ACC112 (cell line): ENCODE data around the gene BRCA1.
A peak's percentile ranks its signal among the peaks of the same experiment; 100 is the strongest.

Experiments
- H2AFZ ChIP-seq: fragments of 200-600 bp; sonication (generic); one replicate; pipeline ENCODE4 v1.6.0; 2017; ENCODE audit warnings: antibody characterized with exemption, low read length; ENCODE audit not compliant: unreplicated experiment
- H3K27ac ChIP-seq: fragments of 200-600 bp; sonication (generic); 2 replicates; pipeline ENCODE4 v1.5.1; 2014; ENCODE audit warnings: low read depth, mild to moderate bottlenecking, antibody characterized with exemption, low read length, moderate library complexity
- H3K27me3 ChIP-seq: fragments of 200-600 bp; sonication (generic); 2 replicates; pipeline ENCODE4 v1.6.1; 2014; ENCODE audit warnings: mild to moderate bottlenecking, antibody characterized with exemption, low read length, moderate library complexity, mixed read lengths; ENCODE audit not compliant: insufficient read depth
- H3K36me3 ChIP-seq: fragments of 200-600 bp; sonication (generic); 2 replicates; pipeline ENCODE4 v1.6.1; 2016; ENCODE audit warnings: mild to moderate bottlenecking, antibody characterized with exemption, low read length, moderate library complexity, mixed read lengths; ENCODE audit not compliant: insufficient read depth
- H3K4me1 ChIP-seq: fragments of 200-600 bp; sonication (generic); one replicate; pipeline ENCODE4 v1.6.1; 2016; ENCODE audit warnings: low read length, mixed read lengths; ENCODE audit not compliant: insufficient read depth, unreplicated experiment, control insufficient read depth
- H3K4me3 ChIP-seq: fragments of 200-600 bp; sonication (generic); 2 replicates; pipeline ENCODE4 v1.5.1; 2014; ENCODE audit warnings: mild to moderate bottlenecking, low read depth, low read length
- H3K79me2 ChIP-seq: fragments of 200-600 bp; sonication (generic); one replicate; pipeline ENCODE4 v1.6.0; 2016; ENCODE audit warnings: low read length; ENCODE audit not compliant: control insufficient read depth, unreplicated experiment, insufficient read depth

BRCA1 gene

DNA sequence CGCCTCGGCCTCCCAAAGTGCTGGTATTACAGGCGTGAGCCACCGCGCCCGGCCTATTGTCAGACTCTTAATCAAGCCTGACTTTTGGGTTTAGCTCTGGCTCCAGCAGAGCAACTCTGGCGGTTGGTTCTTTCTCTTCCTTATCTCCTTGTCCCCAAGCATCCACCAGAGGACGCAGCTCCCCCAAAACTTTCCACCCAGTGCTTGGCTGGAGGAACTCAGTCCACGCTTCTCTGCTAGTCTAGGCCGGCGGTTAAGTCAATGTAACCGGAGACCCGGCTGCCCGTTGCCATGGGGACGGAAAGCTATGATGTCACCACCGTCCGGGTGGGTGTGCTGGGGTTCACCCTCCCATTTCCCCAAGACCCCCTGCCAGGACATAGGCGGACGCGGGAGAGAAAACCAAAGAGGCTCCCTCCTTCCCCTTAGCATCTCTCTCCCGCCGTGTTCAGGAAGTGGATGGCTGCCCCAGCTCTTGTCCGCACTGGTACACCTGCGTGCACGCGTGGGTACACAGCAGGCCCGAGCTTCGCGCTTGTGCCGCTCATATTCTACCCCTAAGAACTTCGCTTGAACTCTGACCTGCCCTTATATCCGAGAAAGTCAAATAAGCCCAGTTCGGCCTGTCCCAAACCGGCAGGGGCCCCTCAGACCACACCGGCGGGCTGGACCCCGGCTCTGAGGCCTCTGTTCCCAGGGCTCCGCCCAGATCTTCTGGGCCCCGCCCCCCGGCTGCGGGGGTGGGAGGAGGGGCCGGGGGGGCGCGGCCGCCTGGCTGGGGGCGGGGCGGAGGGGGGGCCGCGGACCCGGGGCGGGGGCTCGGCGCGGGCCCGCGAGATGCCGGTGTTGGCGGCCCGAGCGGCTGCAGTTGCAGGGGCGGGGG, 100.5 kb downstream of the BRCA1 start, which contains the start of gene RND2:
Gene RND2 (plus strand): TSS at position 825 of the 883 bp plus-strand sequence. CDS start 117 bp downstream, outside the sequence.
- H3K4me3 ChIP-seq: peak within 1 kb of the TSS; percentile 72
- H3K36me3 ChIP-seq: peaks cover 4% of the 10 kb centered on the region; the same call in 1 of the 2 replicates
- no peaks in the 10 kb centered on the region; the same call in 1 of the 2 replicates for H3K27me3 ChIP-seq
- H2AFZ ChIP-seq: peak within 1 kb of the TSS; percentile 84
- H3K27ac ChIP-seq: no peak within 1 kb of the TSS
- H3K4me1 ChIP-seq: peaks cover 9% of the 10 kb centered on the region
- H3K79me2 ChIP-seq: peaks cover 18% of the 10 kb centered on the region

DNA sequence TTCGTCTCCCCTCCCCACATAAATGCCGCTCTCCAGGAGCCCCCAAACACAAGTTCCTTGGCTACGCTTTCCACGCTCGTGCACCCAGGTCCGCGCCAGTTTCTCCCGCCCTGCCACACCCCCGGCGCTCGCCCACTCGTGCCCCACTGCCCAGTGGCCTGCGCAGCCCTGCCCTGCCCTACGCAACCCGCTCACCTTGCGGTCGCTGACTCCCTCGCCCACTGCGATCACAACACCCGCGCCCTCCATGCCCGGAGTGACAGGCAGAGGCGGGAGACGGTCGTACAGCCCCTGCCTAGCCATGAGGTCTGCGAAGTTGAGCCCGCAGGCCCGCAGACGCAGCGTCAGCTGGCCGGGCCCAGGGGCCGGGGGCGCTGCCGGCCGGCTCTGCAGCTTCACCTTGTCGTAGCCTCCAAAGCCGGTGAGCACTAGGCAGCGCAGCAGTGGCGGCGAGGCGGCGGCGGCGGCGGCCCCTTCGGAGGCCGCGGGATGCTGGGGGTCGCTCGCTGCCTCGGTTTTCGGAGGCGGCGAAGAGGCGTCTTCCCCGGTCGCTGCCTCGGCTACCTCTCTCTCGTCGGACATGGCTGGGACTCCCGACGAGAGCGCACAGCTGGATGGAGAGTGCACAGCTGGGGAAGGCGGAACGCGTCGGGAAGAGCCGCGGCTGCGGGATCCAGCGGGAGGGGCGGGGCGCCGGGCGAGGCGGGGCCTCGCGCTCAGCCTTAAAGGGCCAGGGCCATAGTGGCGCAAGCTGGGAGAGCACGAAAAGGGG, 103.2 kb downstream of the BRCA1 start, which contains the start of gene VAT1:
Gene VAT1 (minus strand): TSS at position 645 of the 772 bp plus-strand sequence. CDS start 63 bp downstream, at position 582.
- H3K4me1 ChIP-seq: peaks cover 18% of the 10 kb centered on the region
- peak within 1 kb of the TSS; percentile 85 for H3K27ac ChIP-seq
- H3K27me3 ChIP-seq: no peaks in the 10 kb centered on the region; the same call in 1 of the 2 replicates
- H3K79me2 ChIP-seq: peaks cover 32% of the 10 kb centered on the region
- peak within 1 kb of the TSS; percentile 73 for H2AFZ ChIP-seq
- H3K36me3 ChIP-seq: peaks cover 17% of the 10 kb centered on the region; the same call in 1 of the 2 replicates
- H3K4me3 ChIP-seq: peak within 1 kb of the TSS; percentile 98

DNA sequence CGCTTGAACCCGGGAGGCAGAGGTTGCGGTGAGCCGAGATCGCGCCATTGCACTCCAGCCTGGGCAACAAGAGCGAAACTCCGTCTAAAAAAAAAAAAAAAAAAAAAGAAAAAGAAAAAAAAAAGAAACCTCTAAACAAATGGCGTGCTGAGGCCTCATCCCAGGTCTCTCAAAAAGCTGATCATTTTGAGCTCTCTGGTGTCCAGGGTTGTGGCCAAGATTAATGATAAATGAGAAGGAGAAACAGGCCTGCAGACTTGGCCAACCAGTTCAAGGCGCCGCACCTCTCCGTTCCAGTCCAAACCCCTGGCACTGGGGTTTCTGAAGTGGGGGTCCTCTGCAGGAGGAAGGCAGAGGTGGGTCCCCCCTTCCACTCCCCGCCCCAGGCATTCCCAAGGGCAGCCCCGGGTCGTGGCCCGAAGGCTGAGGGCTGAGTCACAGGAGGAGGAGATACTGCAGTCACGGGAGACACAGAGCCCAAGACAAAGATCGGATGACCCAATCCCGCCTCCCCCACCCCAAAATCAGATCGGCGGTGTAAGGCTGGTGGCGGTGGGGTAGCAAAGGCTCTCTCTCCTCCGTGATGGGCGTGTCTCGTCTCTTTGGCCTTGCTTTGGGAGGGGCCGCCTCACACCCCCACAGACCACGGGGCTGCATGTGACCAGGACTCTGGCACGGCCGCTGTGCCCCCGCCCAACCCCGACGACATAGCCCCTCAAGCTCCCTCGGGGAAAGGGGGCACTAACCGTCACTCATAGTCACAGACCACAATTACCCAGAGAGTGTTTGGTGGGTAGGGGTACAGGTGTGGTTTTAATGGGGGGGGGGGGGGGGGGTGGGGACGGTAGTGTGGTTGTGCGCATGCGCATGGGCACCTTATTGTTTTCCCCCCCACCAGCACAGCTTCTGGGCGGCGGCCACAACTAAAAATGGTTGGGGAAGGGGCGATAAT, 104.1 kb downstream of the BRCA1 start:
- Histone ChIP-seq H3K79me2 (peaks cover 32% of the 10 kb centered on the region), H3K4me3 (peak overlapping the region; percentile 98), H3K4me1 (peaks cover 23% of the 10 kb centered on the region), H3K36me3 (peaks cover 17% of the 10 kb centered on the region; the same call in 1 of the 2 replicates), H3K27ac (peak overlapping the region; percentile 85), H2AFZ (peak overlapping the region; percentile 73), H3K27me3 (no peaks in the 10 kb centered on the region; the same call in 1 of the 2 replicates)

DNA sequence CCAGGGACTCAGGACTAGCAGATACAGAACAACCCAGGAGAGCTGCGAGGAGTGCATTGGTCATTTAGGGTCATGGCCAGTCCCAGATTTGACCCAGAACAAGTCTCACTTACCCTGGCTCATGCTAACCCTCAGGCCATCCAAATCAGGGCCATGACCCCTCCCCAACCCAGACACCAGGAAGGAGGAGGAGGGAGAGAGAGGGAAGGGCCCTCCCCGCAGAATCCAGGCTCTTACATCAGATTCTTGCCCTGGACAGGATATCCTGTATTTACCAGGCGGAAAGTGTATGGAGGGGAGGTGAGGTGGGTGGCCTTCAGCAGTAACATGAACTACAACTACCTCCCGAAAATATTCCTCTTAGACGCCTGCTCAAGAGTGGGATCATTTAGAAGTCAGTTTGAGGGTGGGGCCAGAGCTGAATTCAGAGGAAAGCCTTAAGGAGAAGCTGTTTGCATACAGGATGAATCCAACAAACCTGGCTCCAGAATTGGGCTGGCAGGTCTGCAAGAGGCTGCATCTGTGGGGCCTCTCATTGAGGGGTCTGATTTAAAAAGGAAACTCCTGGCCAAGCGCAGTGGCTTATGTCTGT, 105.0 kb downstream of the BRCA1 start:
- Histone ChIP-seq H3K27ac (peak overlapping the region; percentile 85), H3K27me3 (no peaks in the 10 kb centered on the region), H3K4me1 (peaks cover 32% of the 10 kb centered on the region), H3K79me2 (peaks cover 32% of the 10 kb centered on the region), H3K36me3 (peaks cover 17% of the 10 kb centered on the region; the same call in 1 of the 2 replicates), H3K4me3 (peak overlapping the region; percentile 98), H2AFZ (no peak overlapping the region)

DNA sequence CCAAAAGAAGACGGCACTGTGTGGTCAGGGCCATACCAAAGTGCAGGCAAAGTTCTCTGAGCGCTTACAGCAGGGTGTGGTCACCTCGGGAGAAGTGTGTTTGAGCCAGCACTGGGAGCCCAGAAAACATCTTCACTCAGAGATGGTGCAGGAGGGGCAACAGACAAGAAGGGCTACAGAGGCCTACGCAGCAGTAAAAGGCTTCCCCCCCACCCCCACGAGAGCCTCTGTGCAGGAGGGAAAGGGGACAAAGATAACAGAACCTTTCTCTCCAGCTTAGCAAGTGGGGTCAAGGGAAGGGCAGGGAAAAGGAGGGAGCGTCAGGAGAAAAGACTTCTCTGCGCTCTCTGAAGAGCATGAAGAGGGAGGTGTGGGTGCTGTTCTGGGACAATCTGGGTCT, 105.7 kb downstream of the BRCA1 start:
- peaks cover 17% of the 10 kb centered on the region; the same call in 1 of the 2 replicates for H3K36me3 ChIP-seq
- H3K4me3 ChIP-seq: peak overlapping the region; percentile 98
- H3K79me2 ChIP-seq: peaks cover 32% of the 10 kb centered on the region
- peak overlapping the region; percentile 85; the same call in 1 of the 2 replicates for H3K27ac ChIP-seq
- no peaks in the 10 kb centered on the region for H3K27me3 ChIP-seq
- H3K4me1 ChIP-seq: peaks cover 34% of the 10 kb centered on the region
- H2AFZ ChIP-seq: no peak overlapping the region

DNA sequence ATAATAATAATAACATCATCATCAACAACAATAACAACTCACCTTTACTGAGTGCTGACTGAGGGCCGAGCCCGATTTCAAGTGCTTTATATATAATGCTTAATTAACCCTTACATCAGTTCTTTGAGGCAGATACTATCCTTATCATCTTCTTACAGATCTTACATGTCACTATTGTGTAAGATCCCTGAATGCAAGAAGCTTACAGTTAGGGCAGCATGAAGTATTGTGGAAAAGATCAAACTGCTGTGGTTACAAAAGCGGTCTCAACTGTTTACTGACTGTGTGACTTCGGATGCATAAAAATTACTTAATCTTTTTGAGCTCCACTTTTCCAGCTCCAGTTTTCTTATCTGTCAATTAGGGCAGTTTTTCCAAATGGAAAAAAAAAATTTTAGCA, 106.2 kb downstream of the BRCA1 start:
- Histone ChIP-seq H3K27me3 (no peaks in the 10 kb centered on the region), H3K36me3 (peaks cover 17% of the 10 kb centered on the region; the same call in 1 of the 2 replicates)

DNA sequence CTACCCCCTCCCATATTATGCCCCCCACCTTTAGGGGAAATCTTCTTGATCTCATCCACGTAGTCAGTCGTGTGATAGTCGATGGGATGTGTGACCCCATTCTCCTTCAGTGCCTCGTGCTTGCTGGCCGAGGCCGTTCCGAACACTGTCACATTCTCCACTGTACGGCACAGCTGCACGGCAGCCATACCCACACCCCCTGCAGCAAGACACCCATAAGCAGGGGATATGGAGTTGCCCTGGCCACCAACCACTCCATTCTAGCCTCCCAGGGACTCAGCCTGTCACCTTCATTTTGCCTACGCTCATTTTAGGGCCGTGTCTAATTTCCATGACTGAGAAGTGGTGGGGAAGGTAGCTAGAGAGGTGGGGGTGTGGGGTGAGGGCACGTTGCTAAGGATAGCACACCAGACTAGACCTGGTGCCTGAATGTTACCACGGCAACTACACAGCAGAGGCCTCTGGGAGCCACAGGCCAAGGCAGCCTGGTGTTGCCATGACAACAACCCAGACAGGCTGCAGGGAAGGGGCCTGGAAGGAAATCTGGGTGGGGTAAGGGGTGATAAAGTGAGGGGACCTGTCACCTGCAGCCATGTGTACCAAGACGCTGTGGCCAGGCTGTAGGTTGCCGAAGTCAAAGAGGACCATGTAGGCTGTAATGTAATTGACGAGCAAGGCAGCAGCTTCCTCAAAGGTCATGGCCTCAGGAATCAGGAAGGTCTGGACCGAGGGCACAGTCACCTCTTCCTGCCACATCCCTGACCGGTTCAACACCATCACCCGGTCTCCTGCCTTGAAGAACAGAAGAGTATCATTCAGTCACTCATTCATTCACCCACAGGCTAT, 106.9 kb downstream of the BRCA1 start:
- peaks cover 17% of the 10 kb centered on the region; the same call in 1 of the 2 replicates for H3K36me3 ChIP-seq
- H3K79me2 ChIP-seq: peaks cover 32% of the 10 kb centered on the region
- peak overlapping the region; percentile 25; the same call in 1 of the 2 replicates for H3K27ac ChIP-seq
- peak overlapping the region; percentile 17; the same call in 1 of the 2 replicates for H3K4me3 ChIP-seq
- H2AFZ ChIP-seq: no peak overlapping the region
- H3K27me3 ChIP-seq: no peaks in the 10 kb centered on the region
- H3K4me1 ChIP-seq: peaks cover 39% of the 10 kb centered on the region

More for the DNA sequence above, 106.2 kb downstream of the BRCA1 start:
- peaks cover 32% of the 10 kb centered on the region for H3K79me2 ChIP-seq
- peaks cover 37% of the 10 kb centered on the region for H3K4me1 ChIP-seq
- peak overlapping the region; percentile 17; the same call in 1 of the 2 replicates for H3K4me3 ChIP-seq
- peak overlapping the region; percentile 25; the same call in 1 of the 2 replicates for H3K27ac ChIP-seq
- no peak overlapping the region for H2AFZ ChIP-seq

DNA sequence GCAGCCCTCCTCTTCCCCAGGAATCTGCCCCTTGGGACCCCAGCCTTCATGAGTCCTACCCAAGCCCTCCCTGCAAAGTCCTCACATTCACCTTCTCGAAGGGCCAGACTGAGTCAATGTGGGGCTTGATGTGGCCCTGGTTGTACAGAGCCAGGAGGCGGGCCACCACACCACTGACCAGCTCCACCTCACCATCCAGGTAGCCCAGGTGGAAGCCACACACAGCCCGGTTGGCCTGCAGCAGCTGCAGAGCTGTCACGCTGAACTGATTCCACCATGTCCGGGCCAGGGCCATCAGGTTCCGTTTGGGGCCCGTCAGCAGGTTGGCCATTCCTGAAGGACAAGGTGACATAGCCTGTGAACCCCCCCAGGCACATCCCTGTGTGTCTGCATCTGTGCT, 108.9 kb downstream of the BRCA1 start:
- Histone ChIP-seq H3K27ac (peak overlapping the region; percentile 59), H3K36me3 (peaks cover 19% of the 10 kb centered on the region; the same call in 1 of the 2 replicates), H3K4me3 (no peak overlapping the region), H3K79me2 (peaks cover 27% of the 10 kb centered on the region), H2AFZ (no peak overlapping the region), H3K27me3 (no peaks in the 10 kb centered on the region), H3K4me1 (peaks cover 39% of the 10 kb centered on the region)
